Activated CD4-positive, alpha-beta T cell treated with anti-CD3 and anti-CD28 coated beads, Interleukin-2, amount 10 ng/mL, durations not matched to agents 7 days and 5 days (primary cell): Measurements from ENCODE around the gene RNF14. TPM values are rescaled to one million over a fixed set of nuclear protein-coding genes. Genes with fewer than 3 reads are reported as not detected.

Source experiments
- CTCF ChIA-PET: fragments of 350-600 bp; sonication (Branson Sonifier 250); formaldehyde crosslinking; loops from one replicate; lab custom pipeline; 2021; ENCODE audit warnings: antibody characterized with exemption; lab: Charles Lee
- POLR2A ChIA-PET: fragments of 350-600 bp; sonication (Branson Sonifier 250); formaldehyde crosslinking; loops from one replicate; lab custom pipeline; 2021; ENCODE audit warnings: antibody characterized with exemption; lab: Charles Lee
- DNase-seq: peaks from one replicate; pipeline ENCODE4 v3.0.0-alpha.2; 2020
- H3K27ac Mint-ChIP-seq: one replicate; pipeline ENCODE4 v1.8.0; 2021; ENCODE audit warnings: mild to moderate bottlenecking, moderate library complexity, mixed read lengths
- H3K27me3 Mint-ChIP-seq: one replicate; pipeline ENCODE4 v1.8.0; 2021; ENCODE audit warnings: mixed read lengths
- H3K36me3 Mint-ChIP-seq: one replicate; pipeline ENCODE4 v1.8.0; 2021; ENCODE audit warnings: low read depth, mixed read lengths
- H3K4me1 Mint-ChIP-seq: one replicate; pipeline ENCODE4 v1.8.0; 2021; ENCODE audit warnings: mixed read lengths
- H3K4me3 Mint-ChIP-seq: one replicate; pipeline ENCODE4 v1.8.0; 2021; ENCODE audit warnings: mild to moderate bottlenecking, moderate library complexity, mixed read lengths
- H3K9me3 Mint-ChIP-seq: one replicate; pipeline ENCODE4 v1.8.0; 2021; ENCODE audit warnings: mixed read lengths
- total RNA-seq, 2 experiments: library from RNA; stranded (reverse); gene quantifications; one replicate each; pipeline ENCODE4 v1.2.3, GENCODE V29; 2021

The RNF14 gene
- total RNA-seq, 2 experiments from 2014 or later = 28.8 to 33.7 TPM

DNA sequence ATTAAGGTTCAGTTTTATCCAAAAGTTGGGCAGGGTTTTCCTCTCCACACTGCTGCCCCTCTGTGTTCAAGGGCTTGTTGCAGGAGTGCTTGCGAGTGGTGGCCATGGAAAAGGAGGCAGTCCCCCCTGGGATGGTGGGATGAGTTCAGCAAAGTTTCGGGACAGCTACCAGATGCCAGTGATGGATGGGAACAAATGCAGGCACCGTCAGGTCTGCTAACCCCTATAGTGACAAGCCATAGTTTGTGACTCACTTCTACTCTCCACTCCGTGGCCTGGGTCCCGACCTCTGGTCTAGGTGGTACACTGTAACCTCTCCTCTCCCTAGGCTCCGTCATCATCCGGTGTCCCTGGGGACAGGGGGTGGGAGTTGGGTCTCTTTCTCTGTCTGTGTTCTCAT is 3.8 kb upstream of the RNF14 start:
- POLR2A ChIA-PET = no interaction called here
- no peaks in the 10 kb centered on the region for H3K9me3 Mint-ChIP-seq
- H3K4me1 Mint-ChIP-seq = peaks cover 43% of the 10 kb centered on the region
- H3K27me3 Mint-ChIP-seq = no peaks in the 10 kb centered on the region
- H3K36me3 Mint-ChIP-seq = peaks cover under 1% of the 10 kb centered on the region
- CTCF ChIA-PET = interaction anchor here (1.6 kb wide), 1 partner anchor 87 kb away, joined by 4 read pairs; the partner anchor contains the start of gene PCDH1
- no peak for DNase-seq
- H3K4me3 Mint-ChIP-seq = no peak overlapping the region
- H3K27ac Mint-ChIP-seq = no peak overlapping the region

DNA sequence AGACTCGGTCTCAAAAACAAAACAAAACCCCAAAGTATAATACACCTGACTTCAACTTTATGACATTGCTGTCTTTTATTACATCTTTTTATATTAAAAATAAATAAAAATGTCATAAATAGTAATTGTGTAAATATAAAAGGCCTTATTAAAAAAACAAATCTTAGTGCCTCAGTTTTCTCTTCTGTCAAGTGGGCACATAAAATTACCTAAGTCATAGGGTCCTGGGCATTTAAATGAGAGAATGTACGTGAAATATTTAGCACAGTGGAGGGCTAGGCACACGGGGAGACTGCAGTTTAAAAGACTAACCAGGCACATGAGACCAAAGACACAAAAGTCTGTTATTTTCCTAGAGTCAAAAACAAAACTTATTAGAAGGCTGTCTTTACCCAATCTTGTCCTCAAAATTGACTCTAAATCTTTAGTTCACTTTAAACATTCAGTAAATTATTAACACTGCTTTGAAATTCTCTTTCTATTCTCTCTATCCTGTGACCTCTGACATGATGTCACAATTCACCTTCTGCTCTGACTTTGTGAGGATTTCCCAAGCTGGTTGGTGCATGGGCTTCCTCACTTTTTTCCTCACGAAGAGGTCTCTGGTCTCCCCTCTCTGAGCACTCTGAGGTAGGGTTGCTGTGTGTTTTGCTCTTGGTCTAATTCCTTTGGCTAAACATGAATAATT is 2.5 kb upstream of the RNF14 start:
- Mint-ChIP-seq H3K36me3 (peaks cover 7% of the 10 kb centered on the region), H3K9me3 (no peaks in the 10 kb centered on the region), H3K4me3 (no peak overlapping the region), H3K27ac (no peak overlapping the region), H3K27me3 (no peaks in the 10 kb centered on the region), H3K4me1 (peaks cover 37% of the 10 kb centered on the region)
- POLR2A ChIA-PET = no interaction called here
- no peak for DNase-seq
- CTCF ChIA-PET = no interaction called here

DNA sequence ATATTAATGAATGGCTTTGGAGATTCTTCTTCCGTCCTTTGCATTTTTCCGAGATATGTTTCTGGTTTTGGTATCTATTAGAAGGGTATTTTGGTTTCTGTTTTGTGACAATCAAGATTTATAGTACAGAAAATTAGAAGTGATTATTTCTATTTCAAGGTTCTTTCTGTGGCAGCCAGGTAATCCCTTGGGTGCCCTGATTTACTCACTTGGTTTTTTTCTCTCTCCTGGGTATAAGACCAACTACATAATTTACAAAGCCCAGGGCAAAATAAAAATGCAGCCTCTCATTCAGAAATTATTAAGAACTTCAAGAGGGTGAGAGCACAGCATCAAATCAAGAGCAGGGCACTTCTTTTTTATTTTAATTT is 2.0 kb upstream of the RNF14 start:
- POLR2A ChIA-PET = no interaction called here
- H3K36me3 Mint-ChIP-seq = peaks cover 10% of the 10 kb centered on the region
- H3K27ac Mint-ChIP-seq = no peak overlapping the region
- CTCF ChIA-PET = interaction anchor here (4.8 to 6.9 kb wide), 2 partner anchors 8 to 275 kb away, joined by 30 to 107 read pairs; partner anchors contain the start of gene PCDH12
- no peak for DNase-seq
- no peaks in the 10 kb centered on the region for H3K9me3 Mint-ChIP-seq
- H3K4me3 Mint-ChIP-seq = no peak overlapping the region
- peaks cover 32% of the 10 kb centered on the region for H3K4me1 Mint-ChIP-seq
- no peaks in the 10 kb centered on the region for H3K27me3 Mint-ChIP-seq

DNA sequence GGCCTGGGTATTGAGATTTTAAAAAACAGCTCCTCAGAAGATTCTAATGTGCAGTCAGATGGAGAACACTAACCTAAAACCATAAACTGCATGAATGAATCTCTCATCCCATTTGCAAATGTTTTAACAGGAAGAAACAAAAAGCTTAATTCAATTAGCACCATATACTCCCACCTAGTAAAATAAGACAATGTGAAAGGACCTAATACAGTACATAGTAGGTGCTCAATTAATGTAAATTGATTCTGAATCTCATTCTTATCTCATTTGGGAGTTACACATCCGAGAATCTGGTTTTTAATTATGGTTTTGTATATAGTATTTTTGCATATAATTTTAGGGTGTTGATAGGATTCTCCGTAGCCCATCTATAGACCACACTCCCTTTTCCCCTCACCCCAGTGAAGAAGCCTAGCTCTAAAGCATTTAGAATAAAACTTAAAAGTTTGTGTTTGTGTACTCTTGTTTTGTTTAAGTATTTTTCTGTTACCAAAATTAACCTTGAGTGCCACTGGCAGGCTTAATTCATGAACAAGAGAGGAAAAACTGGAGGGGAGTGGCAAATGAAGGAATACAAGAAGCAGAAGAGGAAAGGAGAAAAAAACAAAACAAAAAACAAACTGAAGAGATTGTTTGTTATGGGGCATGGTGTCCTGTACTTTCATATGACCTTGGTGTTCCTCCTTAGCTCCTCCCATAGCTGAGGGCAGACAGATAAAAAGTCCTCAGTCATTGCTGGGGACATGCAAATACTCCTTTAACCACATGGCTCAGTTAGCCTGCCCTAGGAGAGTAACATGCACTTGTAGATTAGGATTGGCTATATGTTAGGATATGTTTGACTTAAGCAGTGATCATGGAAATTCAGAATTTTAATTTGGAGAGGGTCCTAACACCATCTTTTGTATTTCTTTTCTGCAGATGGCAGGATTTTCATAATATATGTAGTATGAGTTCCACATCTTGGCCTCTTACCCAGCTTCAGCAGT is 1.2 kb downstream of the RNF14 start:
- Mint-ChIP-seq H3K4me1 (peaks cover 46% of the 10 kb centered on the region), H3K9me3 (no peaks in the 10 kb centered on the region), H3K27me3 (no peaks in the 10 kb centered on the region), H3K27ac (peak overlapping the region; percentile 99), H3K36me3 (peaks cover 31% of the 10 kb centered on the region), H3K4me3 (peak overlapping the region; percentile 98)
- ChIA-PET POLR2A (interaction anchor here (0.6 to 1.5 kb wide), 5 partner anchors 10 to 355 kb away, joined by 3 to 13 read pairs (median 4); partner anchors contain the start of genes GNPDA1, PCDH12 and SPRY4), CTCF (interaction anchor here (0.7 to 6.9 kb wide), 30 partner anchors 8 to 364 kb away, joined by 3 to 107 read pairs (median 6); partner anchors contain the start of genes DELE1, GNPDA1 and PCDH12)
- peak; percentile 30 for DNase-seq

DNA sequence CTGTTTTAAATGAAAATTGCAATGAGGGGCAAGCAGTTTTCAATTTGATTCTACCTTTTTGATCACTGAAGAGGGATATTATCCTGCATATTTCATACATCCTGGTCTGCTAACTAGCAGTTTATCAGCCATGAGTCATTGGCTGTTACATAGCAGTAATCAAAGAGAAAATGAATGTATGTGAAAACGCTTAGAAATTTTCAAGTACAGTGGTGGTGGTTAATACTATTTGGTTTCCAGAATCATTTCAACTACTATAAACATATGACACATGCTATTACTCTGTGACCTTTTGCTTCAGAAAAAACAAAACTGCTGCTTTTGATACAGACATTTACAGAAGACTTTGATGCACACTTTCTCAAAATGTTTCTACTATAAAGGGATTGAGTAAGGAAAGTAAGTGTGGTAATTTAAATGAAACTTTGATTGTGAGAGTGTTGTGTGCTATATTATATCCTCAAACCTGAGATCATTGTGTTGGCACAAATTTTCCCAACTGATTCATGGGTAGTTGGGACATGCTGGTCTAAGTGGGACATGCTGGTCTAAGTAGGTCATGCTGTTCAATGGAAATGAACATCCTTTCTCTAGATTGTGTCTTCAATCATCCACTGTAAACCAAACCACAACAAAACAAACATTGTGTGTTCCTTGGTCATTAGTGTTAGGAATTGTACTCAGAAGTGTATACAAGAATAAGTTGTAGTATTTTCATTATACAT is 5.1 kb downstream of the RNF14 start:
- peaks cover 46% of the 10 kb centered on the region for H3K36me3 Mint-ChIP-seq
- no peaks in the 10 kb centered on the region for H3K27me3 Mint-ChIP-seq
- ChIA-PET CTCF (interaction anchor here (6.9 kb wide), 1 partner anchor 15 kb away, joined by 107 read pairs; the partner anchor contains the start of gene PCDH12), POLR2A (no interaction called here)
- H3K9me3 Mint-ChIP-seq = no peaks in the 10 kb centered on the region
- peaks cover 36% of the 10 kb centered on the region for H3K4me1 Mint-ChIP-seq
- no peak overlapping the region for H3K4me3 Mint-ChIP-seq
- DNase-seq = no peak
- H3K27ac Mint-ChIP-seq = no peak overlapping the region

- POLR2A ChIA-PET = no interaction called here
- no peak for DNase-seq
- peaks cover 53% of the 10 kb centered on the region for H3K36me3 Mint-ChIP-seq
These were observed 7.3 kb downstream of the RNF14 start for GRCh38 chr5:141976176-141976575.

GRCh38 chr5:141978389-141978788 is 9.5 kb downstream of the RNF14 start:
- H3K9me3 Mint-ChIP-seq = no peaks in the 10 kb centered on the region
- no peaks in the 10 kb centered on the region for H3K27me3 Mint-ChIP-seq
- DNase-seq = no peak
- H3K4me3 Mint-ChIP-seq = no peak overlapping the region
- no peak overlapping the region for H3K27ac Mint-ChIP-seq
- peaks cover 16% of the 10 kb centered on the region for H3K4me1 Mint-ChIP-seq
- H3K36me3 Mint-ChIP-seq = peaks cover 53% of the 10 kb centered on the region
- ChIA-PET CTCF (interaction anchor here (1.1 to 5.2 kb wide), 5 partner anchors 9 to 286 kb away, joined by 3 to 30 read pairs (median 5); partner anchors contain the start of genes GNPDA1 and RNF14), POLR2A (no interaction called here)

More at GRCh38 chr5:141976176-141976575, 7.3 kb downstream of the RNF14 start:
- Mint-ChIP-seq H3K4me3 (no peak overlapping the region), H3K27ac (no peak overlapping the region), H3K9me3 (no peaks in the 10 kb centered on the region), H3K27me3 (no peaks in the 10 kb centered on the region), H3K4me1 (peaks cover 21% of the 10 kb centered on the region)
- CTCF ChIA-PET = interaction anchor here (0.6 to 5.2 kb wide), 11 partner anchors 10 to 878 kb away, joined by 3 to 24 read pairs (median 4); no protein-coding TSS in a partner anchor

GRCh38 chr5:141982626-141983025 is 13.7 kb downstream of the RNF14 start:
- Mint-ChIP-seq H3K27me3 (no peaks in the 10 kb centered on the region), H3K4me3 (no peak overlapping the region), H3K36me3 (peaks cover 50% of the 10 kb centered on the region), H3K27ac (no peak overlapping the region), H3K9me3 (no peaks in the 10 kb centered on the region), H3K4me1 (no peaks in the 10 kb centered on the region)
- ChIA-PET POLR2A (no interaction called here), CTCF (interaction anchor here (1.8 kb wide), 1 partner anchor 13 kb away, joined by 6 read pairs; the partner anchor contains the start of gene RNF14)
- DNase-seq = no peak

DNA sequence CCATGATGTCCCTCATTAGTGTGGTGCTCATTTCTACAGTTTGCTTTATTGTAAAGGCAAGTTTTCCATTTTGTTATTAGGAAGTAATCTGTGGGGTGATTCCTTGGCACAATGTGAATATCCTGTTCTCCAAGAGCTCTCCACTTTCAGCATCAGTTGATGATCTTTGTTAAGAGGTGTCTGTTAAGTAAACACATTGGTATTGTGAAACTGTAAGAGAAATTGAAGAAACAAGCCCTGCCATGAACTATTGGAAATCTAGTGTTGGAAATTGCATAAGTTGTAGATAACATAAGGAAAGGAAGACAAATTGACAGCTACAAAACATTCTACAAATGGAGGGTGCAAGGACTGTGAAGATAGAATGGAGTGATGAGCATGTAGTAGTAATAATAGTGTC is 17.2 kb downstream of the RNF14 start:
- ChIA-PET CTCF (interaction anchor here (0.6 to 1.5 kb wide), 4 partner anchors 10 to 136 kb away, joined by 3 to 10 read pairs (median 4); partner anchors contain the start of gene RNF14), POLR2A (no interaction called here)
- no peaks in the 10 kb centered on the region for H3K27me3 Mint-ChIP-seq
- H3K36me3 Mint-ChIP-seq = peaks cover 38% of the 10 kb centered on the region
- no peak overlapping the region for H3K27ac Mint-ChIP-seq
- no peak for DNase-seq
- H3K9me3 Mint-ChIP-seq = no peaks in the 10 kb centered on the region
- H3K4me3 Mint-ChIP-seq = no peak overlapping the region
- H3K4me1 Mint-ChIP-seq = no peaks in the 10 kb centered on the region

DNA sequence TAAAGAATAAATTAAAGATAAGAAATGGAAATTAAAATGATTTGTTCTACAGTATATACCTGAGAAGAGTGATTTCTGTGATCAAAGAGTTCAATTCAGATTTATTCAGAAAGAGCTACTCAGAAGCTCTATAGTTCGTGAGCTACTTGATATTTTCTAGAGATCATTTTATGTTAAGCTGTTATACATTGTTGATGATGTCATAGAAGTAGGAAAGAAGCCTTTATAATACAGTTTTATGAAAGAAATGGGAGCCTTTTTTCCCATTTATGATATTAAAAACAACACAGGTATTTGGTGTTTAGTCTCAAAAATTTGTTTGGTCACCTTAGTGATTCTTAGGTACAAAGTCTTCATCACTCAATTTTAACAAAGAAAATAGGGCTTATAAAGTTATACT is 20.8 kb downstream of the RNF14 start:
- no peak overlapping the region for H3K27ac Mint-ChIP-seq
- no peaks in the 10 kb centered on the region for H3K27me3 Mint-ChIP-seq
- H3K4me3 Mint-ChIP-seq = no peak overlapping the region
- POLR2A ChIA-PET = no interaction called here
- no peak for DNase-seq
- H3K9me3 Mint-ChIP-seq = no peaks in the 10 kb centered on the region
- H3K4me1 Mint-ChIP-seq = peaks cover 4% of the 10 kb centered on the region
- CTCF ChIA-PET = interaction anchor here (0.6 to 3.6 kb wide), 12 partner anchors 20 to 578 kb away, joined by 3 to 15 read pairs (median 3); partner anchors contain the start of gene RNF14
- H3K36me3 Mint-ChIP-seq = peaks cover 40% of the 10 kb centered on the region

- no peaks in the 10 kb centered on the region for H3K27me3 Mint-ChIP-seq
- H3K36me3 Mint-ChIP-seq = peaks cover 29% of the 10 kb centered on the region
- POLR2A ChIA-PET = interaction anchor here (0.9 kb wide), 1 partner anchor 159 kb away, joined by 3 read pairs; no protein-coding TSS in a partner anchor
- no peaks in the 10 kb centered on the region for H3K9me3 Mint-ChIP-seq
- DNase-seq = peak; percentile 86
- CTCF ChIA-PET = interaction anchor here (0.6 to 2.3 kb wide), 12 partner anchors 15 to 152 kb away, joined by 3 to 8 read pairs (median 4); partner anchors contain the start of gene RNF14
- H3K4me3 Mint-ChIP-seq = no peak overlapping the region
- H3K4me1 Mint-ChIP-seq = peaks cover 4% of the 10 kb centered on the region
- H3K27ac Mint-ChIP-seq = no peak overlapping the region
These were observed 23.6 kb downstream of the RNF14 start for GRCh38 chr5:141992349-141992963.
